Measurements from ENCODE around the gene ARHGAP22. TPM values are rescaled to one million over a fixed set of nuclear protein-coding genes. Genes with fewer than 3 reads are reported as not detected.

Gene ARHGAP22
- total RNA-seq, 1 donor from 2014 or later, result 1.9 TPM

DNA sequence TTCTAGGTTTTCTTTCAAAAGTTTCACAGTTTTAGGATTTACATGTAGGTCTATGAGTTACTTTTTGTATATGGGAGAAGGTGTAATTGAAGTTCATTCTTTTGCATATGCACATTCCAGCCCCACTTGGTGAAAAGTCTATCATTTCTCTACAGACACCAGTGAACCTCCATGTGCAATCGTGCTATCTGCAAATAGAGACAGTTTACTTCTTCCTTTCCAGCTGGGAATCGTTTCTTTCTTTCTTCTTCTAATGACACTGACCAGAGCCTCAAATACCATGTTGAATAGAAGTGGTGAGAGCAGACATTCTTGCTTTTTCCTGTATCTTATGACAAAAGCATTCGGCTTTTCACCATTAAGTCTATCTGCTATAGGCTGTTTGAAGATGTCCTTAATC lies 122.7 kb downstream of the ARHGAP22 start:
- TF ChIP-seq, protein P1, sequence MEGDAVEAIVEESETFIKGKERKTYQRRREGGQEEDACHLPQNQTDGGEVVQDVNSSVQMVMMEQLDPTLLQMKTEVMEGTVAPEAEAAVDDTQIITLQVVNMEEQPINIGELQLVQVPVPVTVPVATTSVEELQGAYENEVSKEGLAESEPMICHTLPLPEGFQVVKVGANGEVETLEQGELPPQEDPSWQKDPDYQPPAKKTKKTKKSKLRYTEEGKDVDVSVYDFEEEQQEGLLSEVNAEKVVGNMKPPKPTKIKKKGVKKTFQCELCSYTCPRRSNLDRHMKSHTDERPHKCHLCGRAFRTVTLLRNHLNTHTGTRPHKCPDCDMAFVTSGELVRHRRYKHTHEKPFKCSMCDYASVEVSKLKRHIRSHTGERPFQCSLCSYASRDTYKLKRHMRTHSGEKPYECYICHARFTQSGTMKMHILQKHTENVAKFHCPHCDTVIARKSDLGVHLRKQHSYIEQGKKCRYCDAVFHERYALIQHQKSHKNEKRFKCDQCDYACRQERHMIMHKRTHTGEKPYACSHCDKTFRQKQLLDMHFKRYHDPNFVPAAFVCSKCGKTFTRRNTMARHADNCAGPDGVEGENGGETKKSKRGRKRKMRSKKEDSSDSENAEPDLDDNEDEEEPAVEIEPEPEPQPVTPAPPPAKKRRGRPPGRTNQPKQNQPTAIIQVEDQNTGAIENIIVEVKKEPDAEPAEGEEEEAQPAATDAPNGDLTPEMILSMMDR (IDR thresholded peaks at IDR 0.05; ENCODE audit: unreplicated experiment), result no peak
- H3K9me3 Mint-ChIP-seq (ENCODE audit: unreplicated experiment), result no peaks in the 10 kb centered on the region
- no peak overlapping the region for H3K4me3 Mint-ChIP-seq (ENCODE audit: unreplicated experiment)
- peaks cover 6% of the 10 kb centered on the region for H3K4me1 Mint-ChIP-seq (ENCODE audit: unreplicated experiment)
- DNase-seq (ENCODE audit: low spot score), result no peak
- H3K27me3 Mint-ChIP-seq (ENCODE audit: unreplicated experiment), result peaks cover 4% of the 10 kb centered on the region
- H3K36me3 Mint-ChIP-seq (ENCODE audit: low read depth, unreplicated experiment), result no peaks in the 10 kb centered on the region
- H3K27ac Mint-ChIP-seq (ENCODE audit: unreplicated experiment), result no peak overlapping the region

DNA sequence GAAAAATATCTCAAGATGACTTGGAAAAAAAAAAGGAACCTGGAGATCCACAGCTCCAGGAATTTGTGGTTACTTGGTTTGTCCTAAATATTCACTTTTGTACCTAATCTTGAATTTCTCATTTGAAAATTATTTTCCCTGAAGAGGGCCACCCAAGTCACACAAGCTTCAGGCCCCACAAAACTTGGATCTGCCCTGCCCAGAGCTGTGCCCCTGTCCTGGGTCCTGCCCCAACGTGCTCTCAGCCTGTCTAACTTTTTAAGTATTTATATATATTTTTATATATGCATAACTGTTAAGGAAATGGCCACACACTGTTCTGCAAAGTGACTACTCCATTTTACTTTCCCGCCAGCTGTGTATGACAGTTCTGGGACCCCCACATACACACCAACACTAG lies 123.5 kb downstream of the ARHGAP22 start:
- Mint-ChIP-seq H3K4me3 (ENCODE audit: unreplicated experiment) (no peak overlapping the region), H3K4me1 (ENCODE audit: unreplicated experiment) (peaks cover 14% of the 10 kb centered on the region), H3K27ac (ENCODE audit: unreplicated experiment) (no peak overlapping the region), H3K27me3 (ENCODE audit: unreplicated experiment) (peaks cover 4% of the 10 kb centered on the region), H3K36me3 (ENCODE audit: low read depth, unreplicated experiment) (peaks cover 4% of the 10 kb centered on the region), H3K9me3 (ENCODE audit: unreplicated experiment) (no peaks in the 10 kb centered on the region)
- TF ChIP-seq, protein P1 (IDR thresholded peaks at IDR 0.05; ENCODE audit: unreplicated experiment), result no peak
- no peak for DNase-seq (ENCODE audit: low spot score)

DNA sequence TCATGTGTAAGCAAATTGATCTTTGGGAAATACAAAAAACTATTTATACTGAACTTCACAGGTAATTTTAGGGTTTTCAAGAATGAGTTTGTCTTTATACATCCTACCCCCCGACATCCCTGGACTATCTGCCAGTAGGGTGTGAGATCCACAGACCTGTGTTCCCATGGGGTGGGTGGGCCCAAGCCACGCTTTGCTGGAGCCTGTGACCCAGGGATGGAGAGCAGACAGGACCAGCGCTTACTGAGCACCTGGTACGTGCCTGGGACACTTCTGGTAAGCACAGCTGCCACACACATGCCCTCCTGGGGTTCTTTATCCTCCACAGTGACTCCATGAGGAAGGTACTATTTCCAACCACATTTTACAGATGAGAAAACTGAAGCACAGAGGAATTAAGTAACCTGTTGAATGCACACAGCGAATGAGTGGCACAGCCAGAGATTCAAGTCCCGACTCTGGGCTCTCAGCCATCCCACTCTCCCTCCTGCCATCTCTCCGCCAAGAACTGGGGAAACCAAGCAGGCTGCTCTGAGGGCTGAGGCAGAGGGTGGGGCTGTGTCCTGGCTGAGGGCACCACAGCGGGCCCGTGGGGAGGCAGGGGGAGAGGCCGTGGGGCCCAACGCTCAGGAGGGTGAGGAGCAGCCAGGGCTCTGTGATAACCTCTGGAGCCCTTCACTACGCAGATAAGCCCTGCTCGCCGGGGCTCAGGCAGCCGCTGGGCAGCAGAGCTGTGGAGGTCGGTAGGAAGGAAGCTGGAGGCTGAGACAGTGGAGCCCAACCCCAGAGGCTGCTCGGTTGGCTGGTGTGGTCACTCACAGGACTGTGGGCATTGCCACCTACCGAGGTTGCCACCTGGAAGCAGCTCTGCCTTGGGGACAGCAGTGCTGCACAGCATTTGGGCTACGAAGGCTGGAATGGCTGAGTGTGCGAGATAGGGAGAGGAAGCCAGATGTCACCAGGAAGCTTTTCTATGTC lies 124.2 kb downstream of the ARHGAP22 start:
- TF ChIP-seq, protein P1 (IDR thresholded peaks at IDR 0.05; ENCODE audit: unreplicated experiment), result no peak
- no peak overlapping the region for H3K4me3 Mint-ChIP-seq (ENCODE audit: unreplicated experiment)
- peaks cover 7% of the 10 kb centered on the region for H3K36me3 Mint-ChIP-seq (ENCODE audit: low read depth, unreplicated experiment)
- peaks cover 4% of the 10 kb centered on the region for H3K27me3 Mint-ChIP-seq (ENCODE audit: unreplicated experiment)
- H3K4me1 Mint-ChIP-seq (ENCODE audit: unreplicated experiment), result peaks cover 21% of the 10 kb centered on the region
- no peaks in the 10 kb centered on the region for H3K9me3 Mint-ChIP-seq (ENCODE audit: unreplicated experiment)
- no peak for DNase-seq (ENCODE audit: low spot score)
- H3K27ac Mint-ChIP-seq (ENCODE audit: unreplicated experiment), result no peak overlapping the region

DNA sequence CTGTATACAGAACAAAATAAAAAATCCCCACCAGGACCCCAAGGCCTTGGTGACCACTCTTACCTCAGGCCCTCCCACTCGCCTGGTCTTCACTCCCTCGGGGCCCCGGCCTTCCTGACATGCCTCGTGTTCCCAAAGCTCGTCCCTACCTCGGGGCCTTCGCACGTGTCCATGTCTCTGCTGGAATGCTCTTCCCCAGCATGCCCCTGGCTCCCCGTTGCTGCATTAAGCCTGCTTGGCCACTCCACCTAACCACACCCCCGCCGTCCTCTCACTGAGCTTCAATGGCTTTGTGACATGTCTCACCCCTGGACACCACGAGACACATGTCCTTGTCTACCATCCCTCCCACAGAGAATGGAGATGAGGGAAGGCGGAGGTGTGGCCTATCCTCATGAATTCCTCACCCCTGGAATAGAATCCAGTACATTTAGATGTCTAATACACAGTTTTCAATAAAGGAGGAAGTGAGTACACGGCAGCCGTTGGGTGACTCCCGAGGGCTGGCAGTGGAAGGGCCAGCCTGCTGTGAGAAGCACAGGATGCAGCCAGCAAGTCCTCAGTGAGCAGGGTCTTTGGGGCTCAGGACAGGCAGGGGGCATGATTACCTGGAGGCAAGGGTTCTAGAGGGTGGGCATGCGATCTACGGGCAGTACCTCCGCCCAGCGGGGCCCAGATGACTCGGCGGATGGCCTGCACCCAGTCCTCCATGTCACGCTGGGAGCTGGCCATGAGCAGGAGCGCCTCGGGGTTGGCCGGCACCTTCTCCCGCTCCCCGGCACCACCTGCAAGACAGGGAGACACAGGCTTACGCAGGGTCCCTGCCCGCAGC lies 125.7 kb downstream of the ARHGAP22 start:
- TF ChIP-seq, protein P1 (IDR thresholded peaks at IDR 0.05; ENCODE audit: unreplicated experiment), result no peak
- Mint-ChIP-seq H3K36me3 (ENCODE audit: low read depth, unreplicated experiment) (peaks cover 7% of the 10 kb centered on the region), H3K4me1 (ENCODE audit: unreplicated experiment) (peaks cover 32% of the 10 kb centered on the region), H3K27me3 (ENCODE audit: unreplicated experiment) (peaks cover 4% of the 10 kb centered on the region), H3K4me3 (ENCODE audit: unreplicated experiment) (no peak overlapping the region), H3K9me3 (ENCODE audit: unreplicated experiment) (no peaks in the 10 kb centered on the region), H3K27ac (ENCODE audit: unreplicated experiment) (peak overlapping the region; percentile 49)
- DNase-seq (ENCODE audit: low spot score), result no peak
